OCI-LY3 (cell line): ENCODE data around the gene POP7.

ENCODE experiments used
- EZH2phosphoT487 ChIP-seq: fragments of 200-600 bp; shearing (Covaris generic); IDR thresholded peaks from 2 replicates; pipeline ENCODE4 v1.6.1; 2018; ENCODE audit warnings: antibody characterized with exemption, mixed run types, low read depth
- TF ChIP-seq, protein P1 (sequence below): fragments of 200-600, 300-600 bp; sonication (generic); IDR thresholded peaks from 2 replicates; pipeline ENCODE4 v1.5.1; 2014; ENCODE audit warnings: antibody characterized with exemption, low read length, low read depth

DNA sequence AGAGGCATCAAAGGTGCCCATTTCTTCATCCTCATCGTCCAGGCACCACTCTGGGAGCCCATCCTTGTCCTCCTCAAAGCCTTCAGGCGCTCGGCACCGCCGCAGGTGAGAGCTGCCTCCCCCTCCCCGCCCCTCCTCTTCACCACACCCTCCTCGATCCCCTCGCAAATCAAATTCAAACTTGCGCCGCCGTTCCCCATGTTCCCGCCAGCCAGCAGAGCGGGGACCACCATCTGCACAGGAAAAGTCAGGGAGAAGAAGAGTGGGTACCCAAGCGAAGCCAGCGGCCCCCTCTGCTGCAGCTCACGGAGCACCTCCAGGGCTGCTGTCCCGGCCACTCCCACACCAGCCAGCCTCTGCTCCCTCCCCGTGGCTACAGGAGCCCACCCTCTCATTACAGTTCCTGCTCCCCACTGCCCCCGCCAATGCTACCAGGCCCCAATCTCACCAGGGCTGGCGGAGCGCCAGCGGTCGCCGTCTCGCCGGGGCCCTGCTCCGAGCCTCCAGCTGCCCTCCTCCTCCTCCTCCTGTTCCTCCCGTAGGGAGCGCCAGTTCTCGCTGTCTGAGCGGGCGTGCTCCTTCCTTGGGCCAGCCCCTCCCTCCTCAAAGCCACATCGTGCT is 19.6 kb upstream of the POP7 start:
- TF ChIP-seq, protein P1, sequence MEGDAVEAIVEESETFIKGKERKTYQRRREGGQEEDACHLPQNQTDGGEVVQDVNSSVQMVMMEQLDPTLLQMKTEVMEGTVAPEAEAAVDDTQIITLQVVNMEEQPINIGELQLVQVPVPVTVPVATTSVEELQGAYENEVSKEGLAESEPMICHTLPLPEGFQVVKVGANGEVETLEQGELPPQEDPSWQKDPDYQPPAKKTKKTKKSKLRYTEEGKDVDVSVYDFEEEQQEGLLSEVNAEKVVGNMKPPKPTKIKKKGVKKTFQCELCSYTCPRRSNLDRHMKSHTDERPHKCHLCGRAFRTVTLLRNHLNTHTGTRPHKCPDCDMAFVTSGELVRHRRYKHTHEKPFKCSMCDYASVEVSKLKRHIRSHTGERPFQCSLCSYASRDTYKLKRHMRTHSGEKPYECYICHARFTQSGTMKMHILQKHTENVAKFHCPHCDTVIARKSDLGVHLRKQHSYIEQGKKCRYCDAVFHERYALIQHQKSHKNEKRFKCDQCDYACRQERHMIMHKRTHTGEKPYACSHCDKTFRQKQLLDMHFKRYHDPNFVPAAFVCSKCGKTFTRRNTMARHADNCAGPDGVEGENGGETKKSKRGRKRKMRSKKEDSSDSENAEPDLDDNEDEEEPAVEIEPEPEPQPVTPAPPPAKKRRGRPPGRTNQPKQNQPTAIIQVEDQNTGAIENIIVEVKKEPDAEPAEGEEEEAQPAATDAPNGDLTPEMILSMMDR, result no peak
- TF ChIP-seq EZH2phosphoT487, result no peak
